Measurements from ENCODE around the gene TSPAN12. TPM values are rescaled to one million over a fixed set of nuclear protein-coding genes. Genes with fewer than 3 reads are reported as not detected.

Gene TSPAN12
- total RNA-seq, 4 donors from 2014 or later = 2.7 to 11.1 (median 6.1) TPM

- H3K27me3 ChIP-seq = no peaks in the 10 kb centered on the region
- WGBS, 2 donors = 88 to 89% methylated on average over 3 of the region's 3 CpGs
- no peaks in the 10 kb centered on the region for H3K9me3 ChIP-seq
- H3K4me1 ChIP-seq = no peaks in the 10 kb centered on the region
- no peak overlapping the region for H3K27ac ChIP-seq
- no peak overlapping the region for H3K4me3 ChIP-seq
- no peak for DNase-seq (ENCODE audit: low spot score in 2 of 2)
- TF ChIP-seq EP300 (IDR thresholded peaks at IDR 0.05) = no peak
- TF ChIP-seq POLR2A (IDR thresholded peaks at IDR 0.05) = no peak
- TF ChIP-seq, protein P1, sequence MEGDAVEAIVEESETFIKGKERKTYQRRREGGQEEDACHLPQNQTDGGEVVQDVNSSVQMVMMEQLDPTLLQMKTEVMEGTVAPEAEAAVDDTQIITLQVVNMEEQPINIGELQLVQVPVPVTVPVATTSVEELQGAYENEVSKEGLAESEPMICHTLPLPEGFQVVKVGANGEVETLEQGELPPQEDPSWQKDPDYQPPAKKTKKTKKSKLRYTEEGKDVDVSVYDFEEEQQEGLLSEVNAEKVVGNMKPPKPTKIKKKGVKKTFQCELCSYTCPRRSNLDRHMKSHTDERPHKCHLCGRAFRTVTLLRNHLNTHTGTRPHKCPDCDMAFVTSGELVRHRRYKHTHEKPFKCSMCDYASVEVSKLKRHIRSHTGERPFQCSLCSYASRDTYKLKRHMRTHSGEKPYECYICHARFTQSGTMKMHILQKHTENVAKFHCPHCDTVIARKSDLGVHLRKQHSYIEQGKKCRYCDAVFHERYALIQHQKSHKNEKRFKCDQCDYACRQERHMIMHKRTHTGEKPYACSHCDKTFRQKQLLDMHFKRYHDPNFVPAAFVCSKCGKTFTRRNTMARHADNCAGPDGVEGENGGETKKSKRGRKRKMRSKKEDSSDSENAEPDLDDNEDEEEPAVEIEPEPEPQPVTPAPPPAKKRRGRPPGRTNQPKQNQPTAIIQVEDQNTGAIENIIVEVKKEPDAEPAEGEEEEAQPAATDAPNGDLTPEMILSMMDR (IDR thresholded peaks at IDR 0.05) = no peak
- no peaks in the 10 kb centered on the region for H3K36me3 ChIP-seq
These were observed 87.7 kb downstream of the TSPAN12 start for GRCh38 chr7:120770206-120770605.

- 71 to 73% methylated on average over 3 of the region's 3 CpGs for WGBS, 2 donors
- H3K27me3 ChIP-seq = no peaks in the 10 kb centered on the region
- DNase-seq (ENCODE audit: low spot score in 2 of 2) = no peak
- no peak overlapping the region for H3K4me3 ChIP-seq
- H3K9me3 ChIP-seq = no peaks in the 10 kb centered on the region
- TF ChIP-seq, protein P1 (IDR thresholded peaks at IDR 0.05) = no peak
- TF ChIP-seq POLR2A (IDR thresholded peaks at IDR 0.05) = no peak
- TF ChIP-seq EP300 (IDR thresholded peaks at IDR 0.05) = no peak
- no peak overlapping the region for H3K27ac ChIP-seq
- H3K36me3 ChIP-seq = no peaks in the 10 kb centered on the region
- H3K4me1 ChIP-seq = no peaks in the 10 kb centered on the region
These were observed 97.1 kb downstream of the TSPAN12 start for GRCh38 chr7:120760851-120761250.

GRCh38 chr7:120760050-120760449, 97.9 kb downstream of the TSPAN12 start:
- Histone ChIP-seq H3K4me1 (no peaks in the 10 kb centered on the region), H3K36me3 (no peaks in the 10 kb centered on the region), H3K27ac (no peak overlapping the region), H3K27me3 (no peaks in the 10 kb centered on the region), H3K4me3 (no peak overlapping the region), H3K9me3 (no peaks in the 10 kb centered on the region)
- TF ChIP-seq, protein P1 (IDR thresholded peaks at IDR 0.05) = no peak
- no peak for TF ChIP-seq POLR2A (IDR thresholded peaks at IDR 0.05)
- no peak for TF ChIP-seq EP300 (IDR thresholded peaks at IDR 0.05)
- WGBS, 2 donors = 77 to 83% methylated on average over 2 of the region's 2 CpGs
- DNase-seq (ENCODE audit: low spot score in 2 of 2) = no peak

GRCh38 chr7:120743128-120743527, 114.8 kb downstream of the TSPAN12 start:
- 78 to 79% methylated on average over 3 of the region's 3 CpGs for WGBS, 2 donors
- H3K36me3 ChIP-seq = no peaks in the 10 kb centered on the region
- H3K27me3 ChIP-seq = no peaks in the 10 kb centered on the region
- TF ChIP-seq, protein P1 (IDR thresholded peaks at IDR 0.05) = no peak
- TF ChIP-seq POLR2A (IDR thresholded peaks at IDR 0.05) = no peak
- TF ChIP-seq EP300 (IDR thresholded peaks at IDR 0.05) = no peak
- DNase-seq (ENCODE audit: low spot score in 2 of 2) = no peak
- no peak overlapping the region for H3K4me3 ChIP-seq
- H3K4me1 ChIP-seq = peaks cover 0 to 7% (median 0%) of the 10 kb centered on the region in 4 donors
- no peaks in the 10 kb centered on the region for H3K9me3 ChIP-seq
- no peak overlapping the region for H3K27ac ChIP-seq

- no peak for DNase-seq (ENCODE audit: low spot score in 2 of 2)
- Histone ChIP-seq H3K4me1 (peaks cover 0 to 7% (median 0%) of the 10 kb centered on the region in 4 donors), H3K9me3 (no peaks in the 10 kb centered on the region), H3K4me3 (no peak overlapping the region), H3K36me3 (no peaks in the 10 kb centered on the region), H3K27me3 (no peaks in the 10 kb centered on the region), H3K27ac (no peak overlapping the region)
- WGBS, 2 donors = 24 to 38% methylated on average over 5 of the region's 5 CpGs
- no peak for TF ChIP-seq EP300 (IDR thresholded peaks at IDR 0.05)
- no peak for TF ChIP-seq POLR2A (IDR thresholded peaks at IDR 0.05)
- TF ChIP-seq, protein P1 (IDR thresholded peaks at IDR 0.05) = no peak
These were observed 115.6 kb downstream of the TSPAN12 start for GRCh38 chr7:120742372-120742771.
